Panc1 (cell line): ENCODE data around the gene MFN1. TPM values are rescaled to one million over a fixed set of nuclear protein-coding genes. Genes with fewer than 3 reads are reported as not detected.

Experiments
- ATAC-seq: fragments of 200-7000 bp; cut with Tn5 transposase; 2 replicates; pipeline ENCODE4 v1.9.1; 2020; ENCODE audit warnings: mild to moderate bottlenecking, moderate library complexity
- BruUV-seq: library from RNA; stranded (reverse); fragments of 400-500 nt; replicated peaks from 2 replicates; lab custom pipeline; 2021; lab: Mats Ljungman, UMichigan
- CTCF ChIA-PET: fragments of 300-600 bp; sonication (Branson Sonifier 250); formaldehyde crosslinking; loops from one replicate; lab custom pipeline; 2022; ENCODE audit warnings: antibody characterized with exemption; lab: Charles Lee
- POLR2A ChIA-PET: fragments of 300-600 bp; sonication (Branson Sonifier 250); formaldehyde crosslinking; loops from one replicate; lab custom pipeline; 2022; ENCODE audit warnings: antibody characterized with exemption; lab: Charles Lee
- DNase-seq: peaks from one replicate; pipeline ENCODE4 v3.0.0-alpha.2; 2010; ENCODE audit warnings: low read depth, low spot score
- H3K27ac ChIP-seq: 2 replicates; pipeline ENCODE4 v1.5.1; 2011; ENCODE audit warnings: mild to moderate bottlenecking, low read length, inconsistent platforms
- H3K27me3 ChIP-seq: fragments of 200-500 bp; sonication (Bioruptor generic); 2 replicates; pipeline ENCODE4 v1.6.0; 2014; ENCODE audit warnings: low read length, inconsistent platforms; ENCODE audit not compliant: control insufficient read depth, insufficient read depth
- H3K36me3 ChIP-seq: fragments of 200-500 bp; sonication (Bioruptor generic); 2 replicates; pipeline ENCODE4 v1.5.1; 2014; ENCODE audit warnings: inconsistent platforms, mild to moderate bottlenecking, low read length, moderate library complexity; ENCODE audit not compliant: control insufficient read depth, insufficient read depth
- H3K4me1 ChIP-seq: 2 replicates; pipeline ENCODE4 v1.5.1; 2011; ENCODE audit warnings: inconsistent platforms, mild to moderate bottlenecking, low read length, moderate library complexity; ENCODE audit not compliant: control insufficient read depth, insufficient read depth
- H3K4me3 ChIP-seq, 2 experiments: 2 replicates each; pipeline ENCODE4 v1.5.1; 2011 to 2012; ENCODE audit warnings: low read depth in 2 of 2, low read length in 2 of 2, mild to moderate bottlenecking in 2 of 2, inconsistent platforms in 1 of 2, moderate library complexity in 1 of 2
- H3K9me3 ChIP-seq: fragments of 200-500 bp; sonication (Bioruptor generic); 2 replicates; pipeline ENCODE4 v1.5.1; 2014; ENCODE audit warnings: low read depth, mild to moderate bottlenecking, inconsistent platforms, low read length, moderate library complexity; ENCODE audit not compliant: control insufficient read depth, insufficient read depth
- POLR2AphosphoS5 ChIP-seq: IDR thresholded peaks from 2 replicates; pipeline ENCODE4 v1.6.1; 2012; ENCODE audit warnings: mild to moderate bottlenecking, low read depth, low read length, moderate library complexity
- SIN3A ChIP-seq: IDR thresholded peaks from 2 replicates; pipeline ENCODE4 v1.6.1; 2012; ENCODE audit warnings: low read depth, mild to moderate bottlenecking, low read length, moderate library complexity, borderline replicate concordance; ENCODE audit not compliant: insufficient read depth
- TCF7L2 ChIP-seq: IDR thresholded peaks from 2 replicates; pipeline ENCODE4 v1.6.1; 2011; ENCODE audit warnings: mild to moderate bottlenecking, low read depth, low read length, inconsistent platforms
- in situ Hi-C: cut with HindIII; loops from 2 replicates; pipeline ENCODE4 v1.10.0; 2016; ENCODE audit warnings: low sequenced_read_pairs, low pct_unique_long_range_greater_than_20kb
- intact Hi-C: fragments of 100-400 bp; cut with micrococcal nuclease; formaldehyde crosslinking; loops from one replicate; pipeline ENCODE4 v1.10.0; 2022; ENCODE audit not compliant: unreplicated experiment
- total RNA-seq: library from RNA; stranded (reverse); gene quantifications from one replicate; pipeline ENCODE4 v1.2.1, GENCODE V29; 2021; ENCODE audit not compliant: unreplicated experiment
- TF ChIP-seq, protein P1 (sequence below): fragments of 450-650 bp; IDR thresholded peaks from 2 replicates; pipeline ENCODE4 v1.5.1; 2017; ENCODE audit warnings: mild to moderate bottlenecking
- TF ChIP-seq, protein P2 (sequence below), 2 experiments: IDR thresholded peaks; 2 replicates each; pipeline ENCODE4 v1.6.1; 2011 to 2012; ENCODE audit warnings: low read depth in 2 of 2, control low read depth in 1 of 2, low read length in 1 of 2, mild to moderate bottlenecking in 1 of 2, moderate library complexity in 1 of 2; ENCODE audit not compliant: insufficient read depth in 1 of 2

The MFN1 gene
- total RNA-seq, 1 experiment from 2014 or later, result 73.5 TPM

DNA sequence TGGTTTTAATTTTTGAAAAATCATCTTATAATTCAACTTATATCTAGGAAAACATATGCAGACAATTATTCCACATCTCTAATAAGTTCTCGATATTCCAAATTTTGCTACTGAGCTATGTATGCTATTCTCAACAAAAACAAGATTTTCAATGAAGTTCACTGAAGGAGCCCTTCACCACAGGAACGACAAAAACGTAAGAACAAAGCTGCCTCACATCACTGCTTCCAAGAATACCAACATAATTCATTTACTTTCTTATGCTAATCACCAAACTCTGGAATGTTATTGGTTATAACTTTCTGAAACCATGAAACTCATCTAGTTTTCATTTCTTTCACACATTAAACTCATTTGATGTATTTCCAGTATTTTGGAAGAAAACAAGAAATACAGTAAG lies 54.1 kb downstream of the MFN1 start:
- Histone ChIP-seq H3K9me3 (no peaks in the 10 kb centered on the region), H3K4me3 (no peak overlapping the region), H3K27me3 (no peaks in the 10 kb centered on the region), H3K27ac (no peak overlapping the region), H3K4me1 (no peaks in the 10 kb centered on the region), H3K36me3 (peaks cover 8% of the 10 kb centered on the region; the same call in 1 of the 2 replicates)
- in situ Hi-C loops (no loop called here), intact Hi-C loops (no loop called here)
- no peak for TF ChIP-seq POLR2AphosphoS5
- TF ChIP-seq, protein P1, sequence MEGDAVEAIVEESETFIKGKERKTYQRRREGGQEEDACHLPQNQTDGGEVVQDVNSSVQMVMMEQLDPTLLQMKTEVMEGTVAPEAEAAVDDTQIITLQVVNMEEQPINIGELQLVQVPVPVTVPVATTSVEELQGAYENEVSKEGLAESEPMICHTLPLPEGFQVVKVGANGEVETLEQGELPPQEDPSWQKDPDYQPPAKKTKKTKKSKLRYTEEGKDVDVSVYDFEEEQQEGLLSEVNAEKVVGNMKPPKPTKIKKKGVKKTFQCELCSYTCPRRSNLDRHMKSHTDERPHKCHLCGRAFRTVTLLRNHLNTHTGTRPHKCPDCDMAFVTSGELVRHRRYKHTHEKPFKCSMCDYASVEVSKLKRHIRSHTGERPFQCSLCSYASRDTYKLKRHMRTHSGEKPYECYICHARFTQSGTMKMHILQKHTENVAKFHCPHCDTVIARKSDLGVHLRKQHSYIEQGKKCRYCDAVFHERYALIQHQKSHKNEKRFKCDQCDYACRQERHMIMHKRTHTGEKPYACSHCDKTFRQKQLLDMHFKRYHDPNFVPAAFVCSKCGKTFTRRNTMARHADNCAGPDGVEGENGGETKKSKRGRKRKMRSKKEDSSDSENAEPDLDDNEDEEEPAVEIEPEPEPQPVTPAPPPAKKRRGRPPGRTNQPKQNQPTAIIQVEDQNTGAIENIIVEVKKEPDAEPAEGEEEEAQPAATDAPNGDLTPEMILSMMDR, result no peak
- no peak for TF ChIP-seq SIN3A
- TF ChIP-seq TCF7L2, result no peak
- TF ChIP-seq, protein P2, sequence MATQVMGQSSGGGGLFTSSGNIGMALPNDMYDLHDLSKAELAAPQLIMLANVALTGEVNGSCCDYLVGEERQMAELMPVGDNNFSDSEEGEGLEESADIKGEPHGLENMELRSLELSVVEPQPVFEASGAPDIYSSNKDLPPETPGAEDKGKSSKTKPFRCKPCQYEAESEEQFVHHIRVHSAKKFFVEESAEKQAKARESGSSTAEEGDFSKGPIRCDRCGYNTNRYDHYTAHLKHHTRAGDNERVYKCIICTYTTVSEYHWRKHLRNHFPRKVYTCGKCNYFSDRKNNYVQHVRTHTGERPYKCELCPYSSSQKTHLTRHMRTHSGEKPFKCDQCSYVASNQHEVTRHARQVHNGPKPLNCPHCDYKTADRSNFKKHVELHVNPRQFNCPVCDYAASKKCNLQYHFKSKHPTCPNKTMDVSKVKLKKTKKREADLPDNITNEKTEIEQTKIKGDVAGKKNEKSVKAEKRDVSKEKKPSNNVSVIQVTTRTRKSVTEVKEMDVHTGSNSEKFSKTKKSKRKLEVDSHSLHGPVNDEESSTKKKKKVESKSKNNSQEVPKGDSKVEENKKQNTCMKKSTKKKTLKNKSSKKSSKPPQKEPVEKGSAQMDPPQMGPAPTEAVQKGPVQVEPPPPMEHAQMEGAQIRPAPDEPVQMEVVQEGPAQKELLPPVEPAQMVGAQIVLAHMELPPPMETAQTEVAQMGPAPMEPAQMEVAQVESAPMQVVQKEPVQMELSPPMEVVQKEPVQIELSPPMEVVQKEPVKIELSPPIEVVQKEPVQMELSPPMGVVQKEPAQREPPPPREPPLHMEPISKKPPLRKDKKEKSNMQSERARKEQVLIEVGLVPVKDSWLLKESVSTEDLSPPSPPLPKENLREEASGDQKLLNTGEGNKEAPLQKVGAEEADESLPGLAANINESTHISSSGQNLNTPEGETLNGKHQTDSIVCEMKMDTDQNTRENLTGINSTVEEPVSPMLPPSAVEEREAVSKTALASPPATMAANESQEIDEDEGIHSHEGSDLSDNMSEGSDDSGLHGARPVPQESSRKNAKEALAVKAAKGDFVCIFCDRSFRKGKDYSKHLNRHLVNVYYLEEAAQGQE (IDR thresholded peaks at IDR 0.05; ENCODE audit: insufficient read depth in 1 of 2, low read depth in 2 of 2, low read length in 1 of 2), result no peak
- POLR2A ChIA-PET, result no interaction called here
- BruUV-seq, result no TSS peak
- DNase-seq (no peak), ATAC-seq (no peak)
- CTCF ChIA-PET, result interaction anchor here (0.6 kb wide), 1 partner anchor 159 kb away, joined by 9 read pairs; no protein-coding TSS in a partner anchor

DNA sequence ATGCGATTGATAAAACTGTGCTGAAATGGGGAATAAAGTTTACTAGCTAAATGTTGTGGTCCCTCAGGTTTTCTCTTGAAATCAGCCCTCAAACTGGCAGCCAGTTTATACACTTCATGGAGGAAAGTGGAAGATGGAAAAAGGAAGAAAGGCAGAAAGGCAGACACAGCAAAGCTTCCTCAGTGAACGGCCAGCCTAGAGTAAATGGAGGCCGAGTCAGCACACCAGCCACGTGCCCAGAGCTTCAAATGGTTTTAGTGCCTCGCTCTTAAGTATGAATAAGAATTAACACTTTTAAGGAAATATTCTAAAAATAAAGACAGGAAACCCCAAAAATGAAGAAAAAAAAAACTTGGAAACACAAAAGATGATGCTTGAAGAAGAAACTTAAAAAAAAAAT lies 55.5 kb downstream of the MFN1 start:
- in situ Hi-C loops (no loop called here), intact Hi-C loops (no loop called here)
- Histone ChIP-seq H3K36me3 (peaks cover 8% of the 10 kb centered on the region; the same call in 1 of the 2 replicates), H3K4me3 (no peak overlapping the region), H3K4me1 (no peaks in the 10 kb centered on the region), H3K27ac (no peak overlapping the region), H3K9me3 (no peaks in the 10 kb centered on the region), H3K27me3 (no peaks in the 10 kb centered on the region)
- ATAC-seq (no peak), DNase-seq (no peak)
- BruUV-seq, result no TSS peak
- TF ChIP-seq TCF7L2 (no peak), SIN3A (no peak), POLR2AphosphoS5 (no peak)
- TF ChIP-seq, protein P2 (IDR thresholded peaks at IDR 0.05; ENCODE audit: insufficient read depth in 1 of 2, low read depth in 2 of 2, low read length in 1 of 2), result no peak
- TF ChIP-seq, protein P1, result no peak
- POLR2A ChIA-PET, result interaction anchor here (0.7 kb wide), 1 partner anchor 30 kb away, joined by 3 read pairs; no protein-coding TSS in a partner anchor
- CTCF ChIA-PET, result interaction anchor here (0.7 kb wide), 1 partner anchor 9 kb away, joined by 3 read pairs; no protein-coding TSS in a partner anchor
